GM18861 (cell line): ENCODE data around the gene ELAVL1.
A peak's percentile ranks its signal among the peaks of the same experiment; 100 is the strongest.
"Not testable (repeated sequence)": the region's sequence is repeated elsewhere in the genome, so short reads cannot be mapped to it uniquely, and the experiment has no call there.

ENCODE experiments used
- ATAC-seq: cut with Tn5 transposase; IDR thresholded peaks from one replicate; pipeline ENCODE4 v1.9.1; 2021; ENCODE audit not compliant: unreplicated experiment

Gene ELAVL1

GRCh38 chr19:7941895-7942596, 63.4 kb downstream of the ELAVL1 start:
- no peak for ATAC-seq

- no peak for ATAC-seq
Observed at GRCh38 chr19:7940841-7941240, 64.6 kb downstream of the ELAVL1 start.

- ATAC-seq, result no peak
Observed at GRCh38 chr19:7934766-7935165, 70.7 kb downstream of the ELAVL1 start.

- no peak for ATAC-seq
Observed at GRCh38 chr19:7933828-7934725, 71.4 kb downstream of the ELAVL1 start.

- no peak for ATAC-seq
Observed at GRCh38 chr19:7933411-7933810, 72.0 kb downstream of the ELAVL1 start.

- no peak for ATAC-seq
Observed at GRCh38 chr19:7932930-7933300, 72.5 kb downstream of the ELAVL1 start.

- ATAC-seq, result no peak
Observed at GRCh38 chr19:7932276-7932929, 73.0 kb downstream of the ELAVL1 start.

- ATAC-seq, result no peak
Observed at GRCh38 chr19:7931221-7932061, 74.0 kb downstream of the ELAVL1 start.

GRCh38 chr19:7930765-7931164, 74.7 kb downstream of the ELAVL1 start:
- ATAC-seq, result no peak

GRCh38 chr19:7930030-7930429, 75.4 kb downstream of the ELAVL1 start:
- ATAC-seq, result not testable (repeated sequence)

- ATAC-seq, result no peak
Observed at GRCh38 chr19:7928741-7929701, 76.4 kb downstream of the ELAVL1 start.

GRCh38 chr19:7928334-7928706, 77.1 kb downstream of the ELAVL1 start:
- ATAC-seq, result no peak

- ATAC-seq, result no peak
Observed at GRCh38 chr19:7927605-7928333, 77.7 kb downstream of the ELAVL1 start.

- ATAC-seq, result no peak
Observed at GRCh38 chr19:7926727-7927604, 78.5 kb downstream of the ELAVL1 start.

GRCh38 chr19:7926021-7926726, 79.3 kb downstream of the ELAVL1 start, which contains the start of gene CTXN1:
Gene CTXN1 (minus strand): TSS chr19:7926135. CDS start chr19:7925538, 597 bp downstream.
- no peak for ATAC-seq

GRCh38 chr19:7925171-7925851, 80.1 kb downstream of the ELAVL1 start:
- peak; percentile 29 for ATAC-seq

- ATAC-seq, result no peak
Observed at GRCh38 chr19:7924651-7925170, 80.7 kb downstream of the ELAVL1 start.
